ENCODE measurements around the gene SLC26A11.

DNA sequence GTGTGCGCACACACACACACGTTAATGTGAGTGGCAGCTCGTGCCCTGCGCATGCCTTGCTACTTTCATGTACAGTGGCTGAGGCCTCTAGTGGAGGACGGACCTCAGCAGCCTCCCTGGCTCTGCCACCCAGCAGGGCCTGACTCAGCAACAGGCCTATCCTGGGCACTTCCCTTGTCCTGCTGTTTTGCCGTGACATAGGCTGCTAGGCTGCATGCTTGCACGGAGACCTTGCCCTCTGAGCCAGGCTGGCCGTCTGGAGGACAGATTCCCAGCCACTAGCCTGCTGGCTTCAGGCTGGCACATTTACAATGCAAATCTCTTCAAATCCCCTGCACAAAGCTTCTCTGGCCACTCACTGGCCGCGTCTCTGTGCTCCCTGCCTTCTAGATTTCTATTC is 49.9 kb downstream of the SLC26A11 start:
- TF ChIP-seq, protein P1, sequence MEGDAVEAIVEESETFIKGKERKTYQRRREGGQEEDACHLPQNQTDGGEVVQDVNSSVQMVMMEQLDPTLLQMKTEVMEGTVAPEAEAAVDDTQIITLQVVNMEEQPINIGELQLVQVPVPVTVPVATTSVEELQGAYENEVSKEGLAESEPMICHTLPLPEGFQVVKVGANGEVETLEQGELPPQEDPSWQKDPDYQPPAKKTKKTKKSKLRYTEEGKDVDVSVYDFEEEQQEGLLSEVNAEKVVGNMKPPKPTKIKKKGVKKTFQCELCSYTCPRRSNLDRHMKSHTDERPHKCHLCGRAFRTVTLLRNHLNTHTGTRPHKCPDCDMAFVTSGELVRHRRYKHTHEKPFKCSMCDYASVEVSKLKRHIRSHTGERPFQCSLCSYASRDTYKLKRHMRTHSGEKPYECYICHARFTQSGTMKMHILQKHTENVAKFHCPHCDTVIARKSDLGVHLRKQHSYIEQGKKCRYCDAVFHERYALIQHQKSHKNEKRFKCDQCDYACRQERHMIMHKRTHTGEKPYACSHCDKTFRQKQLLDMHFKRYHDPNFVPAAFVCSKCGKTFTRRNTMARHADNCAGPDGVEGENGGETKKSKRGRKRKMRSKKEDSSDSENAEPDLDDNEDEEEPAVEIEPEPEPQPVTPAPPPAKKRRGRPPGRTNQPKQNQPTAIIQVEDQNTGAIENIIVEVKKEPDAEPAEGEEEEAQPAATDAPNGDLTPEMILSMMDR (IDR thresholded peaks at IDR 0.05): no peak
- no peak for TF ChIP-seq EZH2 (IDR thresholded peaks at IDR 0.05)
- no peak for TF ChIP-seq EZH2phosphoT487 (IDR thresholded peaks at IDR 0.05)
